Measurements from ENCODE around the gene SPOCK3. TPM values are rescaled to one million over a fixed set of nuclear protein-coding genes. Genes with fewer than 3 reads are reported as not detected.

SPOCK3 gene
- total RNA-seq, 4 donors from 2014 or later: not detected

- no peak for TF ChIP-seq CTCF (IDR thresholded peaks at IDR 0.05; ENCODE audit: low read depth)
Observed at GRCh38 chr4:166838975-166839614, 395.2 kb downstream of the SPOCK3 start.

GRCh38 chr4:166836865-166837264, 397.4 kb downstream of the SPOCK3 start:
- TF ChIP-seq CTCF (IDR thresholded peaks at IDR 0.05; ENCODE audit: low read depth): no peak

- TF ChIP-seq CTCF (IDR thresholded peaks at IDR 0.05; ENCODE audit: low read depth): no peak
Observed at GRCh38 chr4:166827629-166828028, 406.7 kb downstream of the SPOCK3 start.

GRCh38 chr4:166827167-166827566, 407.1 kb downstream of the SPOCK3 start:
- no peak for TF ChIP-seq CTCF (IDR thresholded peaks at IDR 0.05; ENCODE audit: low read depth)

- TF ChIP-seq CTCF (IDR thresholded peaks at IDR 0.05; ENCODE audit: low read depth): no peak
Observed at GRCh38 chr4:166823848-166824247, 410.4 kb downstream of the SPOCK3 start.

- no peak for TF ChIP-seq CTCF (IDR thresholded peaks at IDR 0.05; ENCODE audit: low read depth)
Observed at GRCh38 chr4:166823126-166823525, 411.2 kb downstream of the SPOCK3 start.

- no peak for TF ChIP-seq CTCF (IDR thresholded peaks at IDR 0.05; ENCODE audit: low read depth)
Observed at GRCh38 chr4:166822386-166822785, 411.9 kb downstream of the SPOCK3 start.

Data from subcutaneous adipose tissue (tissue), 4 donors.